SK-N-DZ (cell line): ENCODE data around the gene PEMT.

Experiments
- DNase-seq: peaks from one replicate; pipeline ENCODE4 v3.0.0-alpha.2; 2015; ENCODE audit warnings: low spot score

The PEMT gene

DNA sequence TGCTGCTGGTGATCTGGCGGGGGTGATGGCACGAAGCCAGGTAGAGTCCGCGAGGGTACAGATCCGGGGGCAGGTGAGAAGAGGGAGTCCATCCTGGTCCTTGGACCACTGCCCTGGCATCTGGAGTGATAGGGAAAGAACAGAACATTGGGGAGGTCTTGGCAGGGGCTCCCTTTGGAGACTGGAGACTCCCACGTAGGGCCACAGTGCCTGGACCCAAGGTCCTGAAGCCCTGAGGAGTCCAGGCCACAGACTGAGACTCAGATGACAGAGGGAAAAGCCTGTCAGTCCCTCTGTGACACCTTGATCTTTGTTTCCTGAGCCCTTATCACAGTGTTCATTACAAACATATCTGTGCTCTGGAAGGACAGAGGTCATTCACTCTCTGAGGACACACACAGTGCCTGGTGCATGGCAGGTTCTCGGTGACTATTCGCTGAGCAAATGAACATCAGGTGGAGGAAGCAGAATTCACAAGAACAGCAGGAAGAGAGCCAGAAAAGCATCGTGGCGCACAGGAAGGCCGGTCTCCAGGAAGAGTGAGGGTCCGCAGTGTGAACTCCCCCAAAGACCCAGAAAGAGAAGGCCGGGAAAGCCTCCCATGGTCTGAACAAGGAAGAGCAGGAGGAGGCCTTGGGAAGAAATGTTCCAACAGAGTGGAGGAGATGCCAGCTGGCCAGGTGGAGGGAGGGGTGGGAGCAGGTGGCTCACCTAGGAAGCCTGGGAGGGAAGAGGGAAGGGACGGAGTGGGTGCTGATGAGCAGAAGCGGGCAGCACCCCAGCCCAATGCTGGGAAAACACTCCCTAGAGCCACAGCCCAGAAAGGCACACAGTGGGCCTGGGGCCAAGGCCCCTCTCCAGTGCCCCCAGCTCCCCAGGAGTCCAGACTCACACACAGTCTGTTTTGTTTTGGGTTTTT is 20.5 kb downstream of the PEMT start:
- no peak for DNase-seq

DNA sequence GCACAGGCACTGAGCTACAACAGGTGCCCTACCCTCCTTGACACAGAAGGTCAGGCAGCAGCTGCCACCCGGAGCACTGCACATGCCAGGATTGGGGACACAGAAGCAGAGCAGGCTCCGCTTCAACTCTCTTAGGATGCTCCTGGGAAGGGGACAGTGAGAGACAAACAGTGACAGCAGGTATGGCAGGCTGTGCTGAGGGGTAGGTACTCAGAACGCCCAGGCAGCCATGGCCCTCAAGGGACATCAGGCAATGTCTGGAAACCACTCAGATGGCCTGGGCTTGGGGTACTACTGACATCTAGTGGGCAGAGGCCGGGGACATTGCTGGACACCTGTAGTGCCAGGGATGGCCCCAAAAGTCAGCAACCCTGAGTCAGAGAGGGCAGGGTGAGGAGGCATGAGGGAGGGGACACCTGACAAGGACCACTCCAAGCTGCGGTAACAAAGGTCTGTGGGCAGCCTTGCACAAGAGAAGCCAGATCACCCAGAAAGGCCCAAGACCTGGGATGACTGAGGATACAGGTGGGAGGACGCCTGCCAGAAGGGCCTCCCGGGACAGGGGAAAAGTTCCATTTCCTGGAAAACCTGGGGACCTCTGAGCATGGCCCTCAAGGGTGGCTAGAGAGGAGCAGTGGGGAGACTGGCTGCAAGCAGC is 21.2 kb downstream of the PEMT start:
- DNase-seq: peak; percentile 43

DNA sequence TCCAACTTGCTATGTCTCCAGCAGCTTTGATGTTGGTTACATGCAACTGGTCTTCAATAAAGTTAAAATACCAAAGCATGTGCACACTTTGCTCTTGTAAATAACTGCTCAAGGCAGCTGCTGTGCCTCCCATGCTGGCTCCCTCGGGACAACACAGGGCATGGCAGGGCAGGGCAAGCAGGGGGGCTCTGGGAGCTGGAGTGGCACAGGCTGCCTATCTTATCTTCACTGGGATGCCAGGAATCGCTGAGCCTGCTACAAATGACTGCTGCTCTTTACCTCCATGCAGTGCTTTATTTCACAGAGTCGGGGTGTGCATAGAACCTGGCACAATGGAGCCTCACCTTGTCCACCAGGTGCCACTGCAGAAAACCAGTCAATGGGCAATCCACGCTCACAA is 21.8 kb downstream of the PEMT start:
- no peak for DNase-seq

DNA sequence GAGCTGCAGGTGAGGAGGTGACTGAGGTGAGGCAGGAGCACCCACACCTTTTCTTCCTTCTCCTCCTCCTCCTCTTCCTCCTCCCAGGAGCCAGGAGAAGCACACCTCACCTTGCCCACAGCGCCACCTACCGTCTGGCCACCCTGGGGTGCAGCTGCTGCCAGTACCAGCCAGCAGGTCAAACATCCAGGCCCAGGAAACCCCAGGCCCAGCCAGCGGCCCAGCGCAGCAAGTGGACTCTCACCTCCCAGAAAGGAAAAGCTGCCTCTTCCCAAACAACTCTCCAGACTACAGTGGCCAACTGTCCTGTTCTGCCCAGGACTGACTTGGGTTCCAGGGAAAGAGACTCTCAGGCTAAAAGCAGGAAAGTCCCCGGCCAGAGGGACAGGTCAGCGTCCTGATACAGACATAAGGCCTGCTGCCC is 22.7 kb downstream of the PEMT start:
- DNase-seq: peak; percentile 69

GRCh38 chr17:17567631-17568030 is 23.9 kb downstream of the PEMT start:
- no peak for DNase-seq

DNA sequence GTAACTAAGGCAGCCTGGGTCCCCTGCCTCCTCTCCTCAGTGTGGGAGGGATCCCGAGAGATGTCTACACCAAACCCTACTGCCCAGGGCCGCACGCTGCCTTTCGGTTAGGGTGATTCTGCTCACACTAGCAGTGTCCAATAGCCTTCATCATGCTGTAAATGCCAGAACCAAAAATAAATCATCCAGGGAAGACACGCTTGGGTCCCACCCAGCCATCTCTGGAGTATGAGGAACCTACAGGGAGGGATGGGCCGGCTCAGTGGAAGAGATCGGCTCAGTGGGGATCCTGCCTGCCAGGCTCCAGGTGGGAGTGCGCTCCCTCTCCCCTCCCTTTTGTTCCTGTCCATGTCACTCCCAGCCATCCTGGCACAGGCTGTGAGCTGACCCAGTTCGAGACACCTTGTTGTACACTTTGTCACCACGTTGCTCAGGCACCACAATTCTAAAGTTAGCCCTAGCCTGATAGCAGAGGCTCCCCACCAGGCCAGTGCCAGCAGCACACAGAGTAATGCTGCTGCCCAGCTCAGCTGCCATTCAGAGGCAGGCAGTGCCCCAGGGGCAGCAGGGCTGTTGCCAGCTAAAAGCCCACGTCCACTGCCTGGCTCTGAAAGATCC is 24.5 kb downstream of the PEMT start:
- no peak for DNase-seq

DNA sequence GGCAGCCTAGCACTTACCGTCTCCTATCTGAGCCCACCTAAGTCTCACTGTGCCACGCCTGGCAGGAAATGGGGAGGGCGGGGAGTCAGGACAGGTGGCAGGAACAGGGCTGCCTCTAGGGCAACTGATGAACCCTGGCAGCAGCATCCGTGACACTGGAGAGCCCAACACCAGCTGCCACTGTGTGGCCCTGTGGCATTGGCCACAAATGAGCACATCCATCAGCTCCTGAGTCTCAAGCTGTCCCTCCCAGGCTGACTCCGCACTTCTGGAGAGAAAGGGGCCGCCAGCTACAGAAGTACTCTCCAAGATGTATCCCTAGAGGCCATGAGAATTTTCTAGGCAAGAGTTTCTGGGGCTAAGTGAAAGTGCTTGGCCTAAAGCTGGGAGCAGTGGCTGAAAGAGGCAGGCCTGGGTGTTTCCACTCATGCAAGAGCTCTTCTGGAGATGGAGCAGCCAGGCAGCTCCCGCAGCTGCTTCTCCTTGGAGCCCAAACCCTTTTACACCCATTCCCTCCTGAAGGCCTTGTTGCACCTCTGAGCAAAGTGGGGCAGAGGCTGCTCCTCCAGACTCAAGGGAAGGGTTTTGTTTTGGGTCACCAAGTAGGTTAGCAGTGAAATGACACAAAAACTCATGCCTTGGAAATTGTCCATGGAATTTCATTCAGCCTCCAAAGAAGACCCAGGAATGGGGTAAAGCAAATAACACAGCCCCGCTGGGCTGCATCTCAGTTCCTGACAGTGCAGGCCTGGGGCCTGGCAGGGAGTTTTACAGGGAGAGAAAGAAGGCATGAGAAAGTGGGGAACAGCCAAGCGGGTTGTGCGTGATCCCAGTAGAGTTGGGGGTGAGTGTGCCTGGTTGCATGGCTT is 25.8 kb downstream of the PEMT start:
- DNase-seq: no peak

GRCh38 chr17:17564896-17565295 is 26.6 kb downstream of the PEMT start:
- peak; percentile 69 for DNase-seq

- no peak for DNase-seq
These were observed 27.2 kb downstream of the PEMT start for GRCh38 chr17:17564323-17564722.

DNA sequence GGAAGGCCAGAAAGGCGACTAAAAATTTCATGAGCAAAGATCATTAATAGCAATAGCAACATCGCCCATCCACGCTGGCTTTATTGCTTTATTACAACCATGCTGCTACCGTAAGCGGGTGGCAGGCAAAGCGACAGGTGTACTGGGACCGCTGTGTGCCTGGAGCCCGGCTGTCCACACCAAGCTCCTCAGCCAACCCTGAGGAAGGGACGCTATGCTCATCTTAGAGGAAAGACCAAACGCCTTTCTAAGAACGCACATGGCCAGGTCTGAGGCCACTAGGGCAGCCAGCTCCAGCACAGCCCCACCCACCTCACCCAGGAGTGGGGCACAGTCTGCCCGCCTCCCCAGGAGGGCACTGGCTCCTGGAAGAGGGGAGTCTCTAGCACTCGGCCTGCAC is 28.0 kb downstream of the PEMT start:
- DNase-seq: no peak

DNA sequence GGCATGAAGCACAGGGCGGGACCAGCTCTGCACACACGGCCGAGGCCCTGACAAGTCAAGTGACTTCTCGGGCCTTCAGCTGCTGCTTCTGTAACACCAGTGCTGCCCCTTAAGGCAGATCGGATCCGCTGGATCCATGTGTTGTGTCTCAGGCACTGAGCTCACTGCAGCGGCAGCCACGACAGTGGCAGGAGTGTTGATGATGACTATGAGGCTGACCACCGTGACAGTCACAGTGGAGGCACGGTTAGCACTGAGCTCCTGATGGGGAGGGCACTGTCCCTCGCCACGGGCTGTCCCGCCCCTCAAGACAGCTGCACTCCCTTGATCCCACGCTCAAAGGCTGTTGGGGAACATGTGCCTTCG is 29.4 kb downstream of the PEMT start:
- DNase-seq: no peak

DNA sequence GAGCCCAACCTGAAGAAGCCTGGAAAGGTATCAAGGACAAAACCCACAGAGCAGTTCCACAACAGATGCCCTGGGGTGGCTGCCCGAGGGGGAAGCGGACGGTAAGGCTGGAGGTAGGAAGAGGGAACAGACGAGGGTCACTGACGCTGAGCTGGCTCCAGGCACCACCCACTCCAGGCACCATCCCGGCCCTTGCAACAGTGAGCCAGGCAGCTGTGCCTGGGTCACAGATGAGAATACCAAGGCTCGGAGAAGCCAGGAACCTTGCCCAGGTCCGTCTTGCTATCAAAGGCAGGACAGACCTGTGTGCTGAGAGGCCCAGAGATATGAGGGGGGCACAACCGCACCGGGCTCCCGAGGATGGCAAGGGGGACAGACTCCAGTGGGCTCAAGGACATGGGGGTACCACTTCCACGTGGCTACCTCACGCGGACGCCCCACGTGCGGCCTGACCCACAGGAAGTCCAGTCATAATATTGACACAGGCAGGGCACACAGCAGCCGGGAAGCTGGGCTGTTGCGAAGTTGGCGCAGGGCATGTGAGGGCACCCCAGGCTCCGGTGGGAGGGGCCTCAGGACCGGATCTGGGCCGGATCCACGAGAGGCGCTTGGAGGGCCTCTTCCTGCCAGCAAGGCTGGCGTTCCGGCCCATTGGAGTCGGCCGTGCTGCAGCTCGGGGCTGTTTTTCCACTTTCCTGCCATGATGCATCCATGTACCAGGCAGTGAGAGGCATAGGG is 29.9 kb downstream of the PEMT start:
- DNase-seq: no peak

DNA sequence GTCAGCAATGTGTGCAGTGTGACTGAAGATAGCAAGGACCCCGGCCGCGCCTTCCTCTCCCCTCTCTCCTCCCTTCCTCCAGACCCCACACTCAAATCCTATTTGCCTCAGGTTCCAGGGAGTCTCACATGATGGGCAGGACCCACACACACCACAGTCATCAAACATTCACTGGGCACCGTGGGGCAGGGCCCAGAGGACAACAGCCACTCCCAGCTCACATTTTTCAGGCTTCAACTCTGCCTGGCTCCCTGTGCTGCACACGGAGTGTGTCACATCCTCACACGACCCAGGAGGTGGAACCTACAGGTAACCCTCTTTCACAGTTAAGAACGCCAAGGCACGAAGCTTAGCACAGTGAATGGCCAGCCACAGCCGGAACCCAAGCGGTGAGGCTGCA is 30.5 kb downstream of the PEMT start:
- DNase-seq: no peak

GRCh38 chr17:17560167-17560566 is 31.3 kb downstream of the PEMT start:
- no peak for DNase-seq

DNA sequence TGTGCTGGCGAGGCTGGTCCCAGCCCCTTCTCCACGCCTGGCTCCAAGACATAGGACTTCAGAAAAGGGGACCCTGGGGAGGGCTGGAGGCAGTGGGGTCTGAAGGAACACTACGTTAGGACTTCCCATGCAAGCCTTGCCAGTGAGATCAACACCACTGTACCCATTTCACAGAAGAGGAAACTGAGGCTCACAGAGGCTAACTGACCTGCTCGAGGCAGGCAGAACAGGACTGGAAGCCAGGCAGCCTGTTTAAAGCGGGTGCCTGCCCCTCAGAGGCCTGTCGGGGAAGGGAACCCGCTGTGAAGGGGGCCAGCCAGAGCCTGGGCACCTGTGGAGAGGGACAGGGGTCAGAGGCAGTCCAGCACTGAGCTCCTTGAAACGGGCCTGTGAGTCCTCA is 32.3 kb downstream of the PEMT start:
- no peak for DNase-seq

GRCh38 chr17:17558431-17558830 is 33.1 kb downstream of the PEMT start:
- no peak for DNase-seq

GRCh38 chr17:17557796-17558195 is 33.7 kb downstream of the PEMT start:
- no peak for DNase-seq

DNA sequence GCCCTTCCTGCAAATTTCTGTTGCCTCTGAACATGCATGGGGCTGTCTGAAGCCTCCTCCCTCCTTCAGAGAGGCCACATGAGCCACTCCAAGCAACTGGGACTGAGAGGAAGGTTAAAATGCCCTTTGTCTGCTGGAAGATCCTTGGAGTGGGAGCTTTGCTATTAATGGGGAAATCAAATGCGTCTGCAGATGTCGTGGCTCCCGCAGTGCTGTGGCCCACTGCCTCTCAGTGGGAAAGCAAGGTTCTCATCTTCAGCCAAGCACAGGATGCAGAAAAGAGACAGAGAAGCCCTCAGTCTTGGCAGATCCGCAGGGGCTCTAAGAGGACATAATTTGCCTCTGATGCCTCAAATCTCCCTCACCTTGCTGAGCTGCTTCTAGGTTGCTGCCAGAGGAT is 34.8 kb downstream of the PEMT start:
- no peak for DNase-seq

GRCh38 chr17:17555906-17556305 is 35.6 kb downstream of the PEMT start:
- DNase-seq: no peak

DNA sequence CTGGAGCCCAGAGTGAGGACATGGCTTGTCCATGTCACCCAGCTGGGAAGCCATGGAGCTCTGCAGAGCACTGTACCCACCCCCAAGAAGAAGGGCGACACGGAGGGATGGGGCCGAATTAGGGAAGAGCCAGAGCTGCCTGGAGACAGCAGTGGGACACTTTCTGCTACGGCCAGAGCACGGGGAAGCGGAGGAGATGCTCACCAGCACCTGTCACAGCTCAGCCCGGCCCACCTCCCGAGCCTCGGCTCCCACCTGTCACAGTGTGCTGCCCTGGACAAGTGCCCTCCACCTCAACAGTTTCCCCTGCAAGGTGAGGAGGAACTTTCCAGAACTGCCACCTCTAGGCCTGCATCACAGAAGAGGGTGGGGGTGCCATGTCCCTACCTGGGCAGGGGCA is 36.4 kb downstream of the PEMT start:
- no peak for DNase-seq

DNA sequence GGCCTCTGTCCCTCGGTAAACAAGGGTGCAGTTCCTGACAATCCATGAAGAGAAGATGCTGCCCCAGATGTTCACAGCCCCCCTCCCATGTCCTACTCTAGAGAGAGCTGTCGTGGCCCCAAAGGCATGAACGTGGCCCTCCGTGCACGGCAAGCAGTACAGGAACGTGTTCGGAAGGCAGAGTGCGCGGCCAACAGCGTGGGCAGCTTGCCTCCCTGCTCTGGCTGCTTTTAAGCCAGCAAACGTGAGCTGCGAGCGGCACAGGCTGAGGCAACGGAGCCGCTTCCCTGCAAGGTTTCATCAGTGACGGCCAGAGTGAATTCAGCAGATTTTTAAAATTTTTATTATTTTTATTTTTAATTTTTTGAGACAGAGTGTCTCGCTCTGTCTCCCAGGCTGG is 37.2 kb downstream of the PEMT start:
- DNase-seq: no peak
